ENCODE data around the gene KIF21B. TPM values are rescaled to one million over a fixed set of nuclear protein-coding genes. Genes with fewer than 3 reads are reported as not detected.

Gene KIF21B
- total and polyA plus RNA-seq, 9 of the 15 experiments (the other 6 are each of a cell fraction or from before 2014, with no cell fraction given) = 0.46 to 13.4 (median 5.9) TPM

- in situ Hi-C loops (cut with MboI) (no loop called here), intact Hi-C loops (cut with micrococcal nuclease) (loop anchor here (5.0 kb wide), 1 partner anchor 398 kb away; the partner anchor contains the start of gene KIF14)
- H3K4me3 ChIP-seq = no peak overlapping the region
- no TSS peak for BruUV-seq (replicated peaks)
- no peaks in the 10 kb centered on the region for H3K27me3 ChIP-seq (ENCODE audit: control insufficient read depth in 2 of 2, insufficient read depth in 2 of 2, low read length in 2 of 2)
- peaks cover 2% of the 10 kb centered on the region for H3K9me1 ChIP-seq (ENCODE audit: control insufficient read depth, insufficient read depth, low read length)
- H3K4me2 ChIP-seq (ENCODE audit: insufficient read depth, low read length) = peak overlapping the region; percentile 53
- H3K4me1 ChIP-seq (replicated peaks in 1 of 2; ENCODE audit: control insufficient read depth in 2 of 2, insufficient read depth in 2 of 2, low read length in 2 of 2) = peaks cover 75 to 86% of the 10 kb centered on the region in 2 experiments
- H3K79me2 ChIP-seq (ENCODE audit: control insufficient read depth, insufficient read depth, low read length) = peaks cover 15% of the 10 kb centered on the region
- H2AFZ ChIP-seq (ENCODE audit: low read depth, low read length) = peak overlapping the region; percentile 53
- H4K20me1 ChIP-seq (replicated peaks; ENCODE audit: control insufficient read depth, insufficient read depth, low read length) = no peaks in the 10 kb centered on the region
- ATAC-seq (peak; percentile 46), DNase-seq (ENCODE audit: extremely low read depth in 1 of 4, low spot score in 3 of 4) (peak in 2 of 4 experiments; percentile 56 to 63), FAIRE-seq (peak; percentile 76)
- no peaks in the 10 kb centered on the region for H3K36me3 ChIP-seq (ENCODE audit: control insufficient read depth, insufficient read depth, low read length)
- H3K9me3 ChIP-seq (replicated peaks; ENCODE audit: control insufficient read depth, insufficient read depth, low read depth, low read length) = no peaks in the 10 kb centered on the region
- ChIA-PET CTCF (ENCODE audit: low intra/inter-chr PET ratio) (interaction anchor here (1.5 kb wide), 1 partner anchor 66 kb away, joined by 3 read pairs; no protein-coding TSS in a partner anchor), POLR2A (interaction anchor here (0.7 to 1.9 kb wide), 6 partner anchors 9 to 399 kb away, joined by 3 to 9 read pairs (median 6); partner anchors contain the start of gene KIF14)
- H3K9ac ChIP-seq (ENCODE audit: insufficient read depth in 1 of 2, low read depth in 2 of 2, low read length in 2 of 2) = peak overlapping the region; percentile 39 to 61
- H3K27ac ChIP-seq (ENCODE audit: extremely low read depth, low read depth, low read length) = peak overlapping the region; percentile 91
- 23% methylated on average over 4 of the region's 4 CpGs for WGBS (ENCODE audit: insufficient coverage, low coverage, missing lambda C conversion rate)
- TF ChIP-seq USF1 (CRISPR knock-in tag; IDR thresholded peaks at IDR 0.05) (peak; percentile 33; the same call in 1 of the 2 replicates), KHSRP (IDR thresholded peaks at IDR 0.05) (no peak), ZNF316 (IDR thresholded peaks at IDR 0.05) (peak; percentile 33; the same call in 1 of the 2 replicates), ETV6 (IDR thresholded peaks at IDR 0.05; ENCODE audit: borderline replicate concordance in 1 of 2, low read depth in 2 of 2, low read length in 1 of 2) (no peak), ETV6 (CRISPR knock-in tag; IDR thresholded peaks at IDR 0.05; ENCODE audit: borderline replicate concordance) (no peak), CHD2 (IDR thresholded peaks at IDR 0.05; ENCODE audit: low read depth, low read length) (no peak), TSC22D4 (tag; IDR thresholded peaks at IDR 0.05) (no peak), ELF1 (tag; IDR thresholded peaks at IDR 0.05) (no peak), MCM2 (IDR thresholded peaks at IDR 0.05; ENCODE audit: low read depth) (no peak), NCOA4 (IDR thresholded peaks at IDR 0.05; ENCODE audit: partially characterized antibody) (no peak), ZEB2 (IDR thresholded peaks at IDR 0.05) (peak; percentile 65; the same call in 1 of the 2 replicates), BACH1 (tag; IDR thresholded peaks at IDR 0.05) (0 out of 2 replicates have a peak, but pooled peaks have one; percentile 30), ZNF592 (IDR thresholded peaks at IDR 0.05) (0 out of 2 replicates have a peak, but pooled peaks have one; percentile 5), IRF9 (tag; IDR thresholded peaks at IDR 0.05) (no peak), SMARCC2 (IDR thresholded peaks at IDR 0.05; ENCODE audit: low read depth) (no peak), YY1 (IDR thresholded peaks at IDR 0.05; ENCODE audit: borderline replicate concordance in 1 of 3, control insufficient read depth in 1 of 3, extremely low read depth in 1 of 3, insufficient read depth in 3 of 3, insufficient read length in 1 of 3, insufficient replicate concordance in 2 of 3, low read depth in 1 of 3, low read length in 2 of 3) (peak in 1 of 3 experiments; percentile 14)
Measured at GRCh38 chr1:201020040-201020591, 3.4 kb downstream of the KIF21B start.
